Right lobe of liver (tissue), 6 donors: ENCODE data around the gene FGF2. TPM values are rescaled to one million over a fixed set of nuclear protein-coding genes. Genes with fewer than 3 reads are reported as not detected.
"Not testable (repeated sequence)": the region's sequence is repeated elsewhere in the genome, so short reads cannot be mapped to it uniquely, and the experiment has no call there.

Experiments used
- ATAC-seq, 4 donors: fragments of 200-7000 bp; cut with Tn5 transposase; one replicate each; pipeline ENCODE4 v1.9.1; 2020; ENCODE audit warnings: mild to moderate bottlenecking in 4 of 4, moderate library complexity in 4 of 4
- DNase-seq, 3 donors: peaks; one replicate each; pipeline ENCODE4 v3.0.0-alpha.2; 2020
- H3K27ac ChIP-seq, 3 donors: fragments of 200-600 bp; one replicate each; pipeline ENCODE4 v1.8.0; 2022
- H3K27me3 ChIP-seq, 2 donors: fragments of 200-600 bp; one replicate each; pipeline ENCODE4 v1.8.0; 2022
- H3K36me3 ChIP-seq, 4 donors: fragments of 200-600 bp; sonication (generic) in 1 of 4; one replicate each; pipeline versions ENCODE4 v1.5.1 to v1.8.0; 2017 to 2022; ENCODE audit warnings: control low read depth in 1 of 4
- H3K4me1 ChIP-seq, 4 donors: fragments of 200-600 bp; sonication (generic) in 1 of 4; one replicate each; pipeline versions ENCODE4 v1.5.1 to v1.8.0; 2017 to 2022; ENCODE audit warnings: control low read depth in 1 of 4
- H3K4me3 ChIP-seq, 3 donors: fragments of 200-600 bp; one replicate each; pipeline ENCODE4 v1.8.0; 2022
- H3K9me3 ChIP-seq, 4 donors: fragments of 200-600 bp; sonication (generic) in 1 of 4; one replicate each; pipeline versions ENCODE4 v1.5.1 to v1.8.0; 2017 to 2022; ENCODE audit warnings: control low read depth in 1 of 4
- CTCF ChIP-seq, 4 donors: fragments of 200-600 bp in 3 of 4; fragments of 450-650 bp in 1 of 4; IDR thresholded peaks; one replicate each; pipeline versions ENCODE4 v1.5.1 to v1.8.0; 2016 to 2022; ENCODE audit warnings: antibody characterized with exemption in 4 of 4, mild to moderate bottlenecking in 2 of 4
- POLR2A ChIP-seq: fragments of 450-650 bp; IDR thresholded peaks from one replicate; pipeline ENCODE4 v1.6.1; 2017; ENCODE audit warnings: antibody characterized with exemption, mild to moderate bottlenecking
- WGBS: methylation state at CpG from one replicate; pipeline ENCODE4 v1.1.6; 2018; ENCODE audit warnings: low coverage, low lambda C conversion rate; ENCODE audit not compliant: insufficient coverage; ENCODE audit errors: missing lambda C conversion rate; 5-methylcytosine and 5-hydroxymethylcytosine counted together
- intact Hi-C, 2 donors: fragments of 100-400 bp; cut with DNase I; formaldehyde crosslinking; loops; one replicate each; pipeline versions ENCODE4 v1.11.2 to v1.14.1; 2022
- total RNA-seq, 6 experiments: library from RNA; depleted of rRNA in 2 of 6; stranded (reverse); fragments of >200 nt in 2 of 6; fragmentation: NEBNext Ultra II Directional in 3 of 6; extraction: Animal tissue kit (Norgen Biotek cat#: 25700) in 3 of 6; gene quantifications; one replicate each; pipeline versions ENCODE4 v1.1.0 to v1.2.4, GENCODE V29; 2016 to 2023
- donor health status: DM: no; HTN: yes; CAD: no.
- donor health status: DM: no; HTN: no; CAD: no.
- donor health status: DM: no; HTN: no; CAD: no.
- donor health status: DM: no; HTN: yes; CAD: no.
- donor health status: DM: no; HTN: yes; CAD: no.

Gene FGF2
- total RNA-seq, 6 experiments from 2014 or later: 0.88 to 1.6 (median 1.1) TPM

DNA sequence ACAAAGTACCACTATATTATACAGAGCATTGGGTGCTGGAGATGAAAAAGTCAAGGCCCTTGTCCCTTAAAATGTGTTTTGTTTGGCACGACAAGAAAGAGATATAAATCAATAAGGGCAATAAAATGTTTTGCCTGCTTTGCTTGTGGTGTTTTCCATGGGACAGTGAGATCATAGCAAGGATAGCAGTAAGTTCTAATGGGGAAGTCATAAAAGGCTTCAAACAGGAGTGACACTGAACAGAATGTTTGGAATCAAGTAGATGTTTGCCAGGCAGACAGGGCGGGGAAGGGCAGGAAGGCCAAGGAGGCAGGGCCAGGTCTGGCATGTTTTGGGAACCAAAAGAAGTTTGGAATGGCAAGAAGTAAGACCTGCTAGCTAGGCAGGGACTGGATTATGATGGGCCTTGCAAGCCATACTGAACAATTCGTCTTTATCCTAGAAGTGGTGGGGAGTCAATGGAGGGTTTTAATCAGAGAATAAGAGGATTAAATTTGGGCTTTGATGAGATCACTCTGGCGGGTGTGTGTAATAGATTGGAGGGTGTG lies 16.4 kb downstream of the FGF2 start:
- DNase-seq: peak in 1 of 3 donors; percentile 21
- Histone ChIP-seq H3K36me3 (no peaks in the 10 kb centered on the region), H3K9me3 (no peaks in the 10 kb centered on the region), H3K4me1 (peaks cover 0 to 9% (median 0%) of the 10 kb centered on the region in 4 donors), H3K4me3 (no peak overlapping the region), H3K27me3 (no peaks in the 10 kb centered on the region), H3K27ac (no peak overlapping the region)
- peak; percentile 63 to 88 (median 85) for ATAC-seq
- TF ChIP-seq CTCF (IDR thresholded peaks at IDR 0.05) (no peak), POLR2A (no peak)
- 50% methylated on average over 4 of the region's 4 CpGs for WGBS
- intact Hi-C loops: no loop called here

- DNase-seq, H3K36me3 ChIP-seq, H3K27me3 ChIP-seq, H3K9me3 ChIP-seq, intact Hi-C loops, H3K4me3 ChIP-seq, ATAC-seq, H3K4me1 ChIP-seq, H3K27ac ChIP-seq: not testable (repeated sequence)
- 100% methylated on average over 1 of the region's 1 CpG for WGBS
These were observed 17.8 kb downstream of the FGF2 start for GRCh38 chr4:122844391-122844790.

DNA sequence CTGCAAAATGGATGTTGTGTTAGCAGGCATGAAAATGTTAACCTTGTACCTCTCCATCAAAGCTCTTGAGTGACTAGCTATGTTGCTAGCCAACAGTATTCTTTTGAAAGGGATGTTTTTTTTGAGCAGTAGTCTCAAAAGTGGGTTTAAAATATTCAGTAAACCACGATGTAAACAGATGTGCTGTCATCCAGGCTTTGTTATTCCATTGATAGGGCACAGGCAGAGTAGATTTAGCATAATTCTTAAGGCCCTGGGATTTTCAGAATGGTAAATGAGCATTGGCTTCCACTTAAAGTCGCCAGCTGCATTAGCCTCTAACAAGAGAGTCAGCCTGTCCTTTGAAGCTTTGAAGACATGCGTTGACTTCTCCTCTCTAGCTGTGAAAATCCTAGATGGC lies 18.4 kb downstream of the FGF2 start:
- DNase-seq (no peak), ATAC-seq (no peak)
- Histone ChIP-seq H3K27ac (no peak overlapping the region), H3K27me3 (no peaks in the 10 kb centered on the region), H3K4me1 (peaks cover 0 to 9% (median 0%) of the 10 kb centered on the region in 4 donors), H3K36me3 (no peaks in the 10 kb centered on the region), H3K4me3 (no peak overlapping the region), H3K9me3 (no peaks in the 10 kb centered on the region)
- intact Hi-C loops: no loop called here
- WGBS: 87% methylated on average over 3 of the region's 3 CpGs
- TF ChIP-seq POLR2A (no peak), CTCF (IDR thresholded peaks at IDR 0.05) (no peak)

DNA sequence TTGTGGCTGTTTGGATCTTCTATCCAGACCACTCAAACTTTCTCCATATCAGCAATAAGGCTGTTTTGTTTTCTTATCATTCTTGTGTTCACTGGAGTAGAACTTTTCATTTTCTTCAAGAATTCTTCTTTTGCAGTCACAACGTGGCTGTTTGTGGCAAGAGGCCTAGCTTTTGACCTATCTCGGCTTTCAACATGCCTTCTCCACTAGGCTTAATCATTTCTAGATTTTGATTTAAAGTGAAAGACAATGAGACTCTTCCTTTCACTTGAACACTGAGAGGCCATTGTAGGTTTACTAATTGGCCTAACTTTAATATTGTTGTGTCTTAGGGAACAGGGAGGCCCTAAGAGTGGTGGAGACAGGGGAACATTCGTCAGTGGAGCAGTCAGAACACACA lies 19.1 kb downstream of the FGF2 start:
- intact Hi-C loops: no loop called here
- H3K27me3 ChIP-seq: no peaks in the 10 kb centered on the region
- ATAC-seq (no peak), DNase-seq (no peak)
- H3K4me1 ChIP-seq: peaks cover 0 to 9% (median 0%) of the 10 kb centered on the region in 4 donors
- no peaks in the 10 kb centered on the region for H3K9me3 ChIP-seq
- TF ChIP-seq CTCF (IDR thresholded peaks at IDR 0.05) (no peak), POLR2A (no peak)
- no peak overlapping the region for H3K4me3 ChIP-seq
- H3K36me3 ChIP-seq: no peaks in the 10 kb centered on the region
- WGBS: 71% methylated on average over 3 of the region's 3 CpGs
- H3K27ac ChIP-seq: no peak overlapping the region

DNA sequence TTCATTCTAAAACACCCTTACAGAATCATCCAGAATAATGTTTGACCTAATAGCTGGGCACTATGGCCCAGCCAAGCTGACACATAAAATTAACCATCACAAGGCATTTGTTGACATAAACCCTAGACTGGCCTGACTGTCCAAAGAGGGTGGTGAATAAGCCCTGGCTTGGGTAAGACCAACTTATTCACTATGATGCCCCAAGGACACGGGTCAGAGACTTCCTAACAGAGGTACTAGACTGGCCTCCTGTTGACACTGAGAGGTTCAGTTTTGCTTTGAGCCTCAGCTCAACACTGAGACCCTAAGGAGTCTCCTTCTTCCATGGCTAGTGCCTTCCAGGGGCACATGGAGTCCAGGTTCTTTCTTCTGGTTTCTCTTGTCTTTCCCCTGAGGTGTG lies 21.3 kb downstream of the FGF2 start:
- no peaks in the 10 kb centered on the region for H3K9me3 ChIP-seq
- no peak for TF ChIP-seq CTCF (IDR thresholded peaks at IDR 0.05)
- intact Hi-C loops: no loop called here
- no peak overlapping the region for H3K4me3 ChIP-seq
- no peak overlapping the region for H3K27ac ChIP-seq
- no peaks in the 10 kb centered on the region for H3K27me3 ChIP-seq
- no peak for ATAC-seq
- no peak for DNase-seq
- H3K36me3 ChIP-seq: no peaks in the 10 kb centered on the region
- 100% methylated on average over 1 of the region's 1 CpG for WGBS
- H3K4me1 ChIP-seq: peaks cover 0 to under 1% (median 0%) of the 10 kb centered on the region in 4 donors

- no CpG with 5 or more reads among the region's 3 CpGs for WGBS
- H3K27me3 ChIP-seq, ATAC-seq, H3K4me1 ChIP-seq, DNase-seq, H3K4me3 ChIP-seq, H3K36me3 ChIP-seq, intact Hi-C loops, H3K27ac ChIP-seq, H3K9me3 ChIP-seq: not testable (repeated sequence)
These were observed 23.2 kb downstream of the FGF2 start for GRCh38 chr4:122849789-122850188.
